Retinal pigment epithelial cell (primary cell): ENCODE measurements around the gene RENBP.

Experiments
- DNase-seq: peaks from one replicate; pipeline ENCODE4 v3.0.0-alpha.2; 2010; ENCODE audit warnings: low read depth
- H3K4me3 ChIP-seq: 2 replicates; pipeline ENCODE4 v1.5.1; 2011; ENCODE audit warnings: mild to moderate bottlenecking, low read length, control low read depth, moderate library complexity
- CTCF ChIP-seq: conservative IDR thresholded peaks from 2 replicates; pipeline ENCODE4 v1.5.1; 2011; ENCODE audit warnings: low read depth, low read length, control low read depth, inconsistent platforms

RENBP gene

GRCh38 chrX:153889123-153889522 is 55.3 kb downstream of the RENBP start:
- no peak for TF ChIP-seq CTCF
- no peak for DNase-seq
- H3K4me3 ChIP-seq: no peak overlapping the region

- TF ChIP-seq CTCF: no peak
- no peak overlapping the region for H3K4me3 ChIP-seq
- DNase-seq: no peak
Measured at GRCh38 chrX:153888344-153888743, 56.1 kb downstream of the RENBP start.

- no peak for TF ChIP-seq CTCF
- H3K4me3 ChIP-seq: no peak overlapping the region
- no peak for DNase-seq
Measured at GRCh38 chrX:153887385-153887784, 57.1 kb downstream of the RENBP start.

GRCh38 chrX:153886915-153887314 is 57.5 kb downstream of the RENBP start:
- no peak for TF ChIP-seq CTCF
- DNase-seq: no peak
- no peak overlapping the region for H3K4me3 ChIP-seq

GRCh38 chrX:153885968-153886903 is 58.2 kb downstream of the RENBP start, which contains the start of gene L1CAM:
Gene L1CAM (minus strand): TSS chrX:153886173. CDS start chrX:153875836, 10,337 bp downstream.
- no peak for DNase-seq
- no peak within 1 kb of the TSS for H3K4me3 ChIP-seq
- TF ChIP-seq CTCF: no peak
